22Rv1 (cell line): ENCODE results near the gene SLC25A17.

Experiments used
- CTCF ChIP-seq: fragments of 450-650 bp; IDR thresholded peaks from 2 replicates; pipeline ENCODE4 v1.5.1; 2017; ENCODE audit warnings: mild to moderate bottlenecking
- ZFX ChIP-seq: fragments of 450-650 bp; IDR thresholded peaks from 2 replicates; pipeline ENCODE4 v1.6.1; 2017; ENCODE audit warnings: antibody characterized with exemption, borderline replicate concordance

DNA sequence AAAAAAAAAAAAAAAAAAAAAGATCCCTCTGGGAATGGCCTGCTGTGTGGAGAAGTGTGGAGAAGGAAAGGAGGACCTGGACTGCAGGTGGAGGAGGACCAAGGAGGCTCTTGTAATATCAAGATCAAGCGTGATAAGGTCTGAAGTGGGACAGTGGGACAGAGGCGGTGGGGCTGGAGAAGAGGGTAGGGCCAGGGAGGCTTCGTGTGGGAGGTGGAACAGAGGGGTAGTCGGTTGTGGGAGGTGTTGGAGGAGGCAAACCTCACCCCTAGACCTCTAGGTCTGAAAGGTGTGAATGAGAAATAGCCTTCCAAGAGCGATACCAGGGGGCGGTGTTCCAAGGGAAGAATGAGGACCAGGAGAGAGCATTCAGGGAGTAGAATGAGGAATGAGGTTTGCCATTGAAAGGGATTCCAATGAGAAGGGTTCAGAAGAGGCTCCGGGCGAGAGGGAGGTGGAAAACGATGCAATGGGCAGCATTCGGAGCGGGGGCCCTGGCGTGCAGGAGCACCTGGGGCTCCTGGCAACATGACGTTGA, 95.7 kb downstream of the SLC25A17 start:
- TF ChIP-seq CTCF (no peak), ZFX (no peak)
